ENCODE results near the gene RABL2A.
"Not testable (repeated sequence)": the region's sequence is repeated elsewhere in the genome, so short reads cannot be mapped to it uniquely, and the experiment has no call there.

The RABL2A gene

GRCh38 chr2:113626616-113627330 lies at the start of gene RABL2A:
Gene RABL2A, plus strand, starts transcription at chr2:113627266. Its CDS starts 1,341 bp downstream, at chr2:113628607.
- peak; percentile 95 for DNase-seq

GRCh38 chr2:113578508-113578907 lies 48.6 kb upstream of the RABL2A start:
- not testable (repeated sequence) for DNase-seq

- not testable (repeated sequence) for DNase-seq
These were observed 44.6 kb upstream of the RABL2A start for GRCh38 chr2:113582473-113582872.

GRCh38 chr2:113583521-113584225 lies 43.4 kb upstream of the RABL2A start:
- DNase-seq: peak; percentile 79

GRCh38 chr2:113584311-113585092 lies 42.6 kb upstream of the RABL2A start:
- DNase-seq: not testable (repeated sequence)

GRCh38 chr2:113587201-113587600 lies 39.9 kb upstream of the RABL2A start:
- DNase-seq: peak; percentile 71

- DNase-seq: not testable (repeated sequence)
These were observed 37.5 kb upstream of the RABL2A start for GRCh38 chr2:113589591-113589990.

GRCh38 chr2:113591926-113592325 lies 35.1 kb upstream of the RABL2A start:
- not testable (repeated sequence) for DNase-seq

GRCh38 chr2:113593280-113593679 lies 33.8 kb upstream of the RABL2A start:
- not testable (repeated sequence) for DNase-seq

- DNase-seq: not testable (repeated sequence)
These were observed 31.3 kb upstream of the RABL2A start for GRCh38 chr2:113595725-113596124.

- not testable (repeated sequence) for DNase-seq
These were observed 29.9 kb upstream of the RABL2A start for GRCh38 chr2:113597164-113597563.

GRCh38 chr2:113597572-113597971 lies 29.5 kb upstream of the RABL2A start:
- not testable (repeated sequence) for DNase-seq

GRCh38 chr2:113598180-113598579 lies 28.9 kb upstream of the RABL2A start:
- not testable (repeated sequence) for DNase-seq

GRCh38 chr2:113598738-113599137 lies 28.3 kb upstream of the RABL2A start:
- not testable (repeated sequence) for DNase-seq

GRCh38 chr2:113599208-113599607 lies 27.9 kb upstream of the RABL2A start:
- not testable (repeated sequence) for DNase-seq

GRCh38 chr2:113602040-113602769 lies 24.9 kb upstream of the RABL2A start:
- DNase-seq: peak; percentile 41

- no peak for DNase-seq
These were observed 24.1 kb upstream of the RABL2A start for GRCh38 chr2:113602869-113603466.

- DNase-seq: peak; percentile 88
These were observed 23.5 kb upstream of the RABL2A start for GRCh38 chr2:113603467-113604084.

GRCh38 chr2:113604085-113604477 lies 23.0 kb upstream of the RABL2A start:
- peak; percentile 93 for DNase-seq

GRCh38 chr2:113604661-113605060 lies 22.4 kb upstream of the RABL2A start:
- DNase-seq: not testable (repeated sequence)

GRCh38 chr2:113606036-113606435 lies 21.0 kb upstream of the RABL2A start:
- not testable (repeated sequence) for DNase-seq

- not testable (repeated sequence) for DNase-seq
These were observed 17.2 kb upstream of the RABL2A start for GRCh38 chr2:113609822-113610221.

Measured in activated T-cell treated with anti-CD3 and anti-CD28 coated beads, Interleukin-2, amount 50 U/mL, for 1 hour (primary cell).